B cell (primary cell): ENCODE data around the gene EPM2AIP1. TPM values are rescaled to one million over a fixed set of nuclear protein-coding genes. Genes with fewer than 3 reads are reported as not detected.

Experiments
- ATAC-seq: fragments of 200-7000 bp; cut with Tn5 transposase; one replicate; pipeline ENCODE4 v1.10.0; 2021; ENCODE audit warnings: low read depth, mild to moderate bottlenecking, moderate number of reproducible peaks, moderate library complexity
- CTCF ChIA-PET: fragments of 350-600 bp; sonication (Branson Sonifier 250); formaldehyde crosslinking; loops from one replicate; lab custom pipeline; 2021; ENCODE audit warnings: antibody characterized with exemption, inconsistent platforms; lab: Charles Lee
- POLR2A ChIA-PET: fragments of 350-600 bp; sonication (Branson Sonifier 250); formaldehyde crosslinking; loops from one replicate; lab custom pipeline; 2021; ENCODE audit warnings: antibody characterized with exemption; lab: Charles Lee
- DNase-seq: peaks from one replicate; pipeline ENCODE4 v3.0.0; 2013
- H2AFZ ChIP-seq: 2 replicates; pipeline ENCODE4 v1.6.1; 2012; ENCODE audit warnings: mild to moderate bottlenecking, low read depth, low read length; ENCODE audit not compliant: insufficient read depth, poor library complexity, severe bottlenecking
- H3K27ac ChIP-seq, 2 donors: 1 replicate in 1 of 2; 2 replicates in 1 of 2; pipeline ENCODE4 v1.5.1; 2012 to 2013; ENCODE audit warnings: low read length in 2 of 2, mild to moderate bottlenecking in 2 of 2, moderate library complexity in 1 of 2
- H3K27me3 ChIP-seq, 4 experiments: fragments of 200-600 bp in 1 of 4; sonication (generic) in 1 of 4; replicated peaks in 1 of 4; 1 replicate in 2 of 4; 2 replicates in 2 of 4; pipeline versions ENCODE4 v1.6.1 to v1.7.0; 2013 to 2016; ENCODE audit warnings: low read length in 3 of 4, mild to moderate bottlenecking in 2 of 4, mixed read lengths in 1 of 4, moderate library complexity in 1 of 4; ENCODE audit not compliant: insufficient read depth in 4 of 4, control insufficient read depth in 3 of 4; ENCODE audit errors: control extremely low read depth in 1 of 4
- H3K36me3 ChIP-seq, 2 experiments: replicated peaks in 1 of 2; 1 replicate in 1 of 2; 2 replicates in 1 of 2; pipeline versions ENCODE4 v1.6.1 to v1.7.1; 2013; ENCODE audit warnings: low read length in 1 of 2; ENCODE audit not compliant: insufficient read depth in 2 of 2, control insufficient read depth in 1 of 2; ENCODE audit errors: control extremely low read depth in 1 of 2, extremely low read depth in 1 of 2
- H3K4me1 ChIP-seq, 2 donors: fragments of 200-600 bp in 1 of 2; sonication (generic) in 1 of 2; 1 replicate in 1 of 2; 2 replicates in 1 of 2; pipeline versions ENCODE4 v1.5.1 to v1.6.1; 2013 to 2017; ENCODE audit warnings: low read length in 2 of 2; ENCODE audit not compliant: control insufficient read depth in 2 of 2, insufficient read depth in 2 of 2
- H3K4me2 ChIP-seq: replicated peaks from 2 replicates; pipeline ENCODE3; 2012; ENCODE audit warnings: mild to moderate bottlenecking, low read depth, low read length; ENCODE audit not compliant: poor library complexity, severe bottlenecking
- H3K4me3 ChIP-seq, 5 experiments: fragments of 200-600 bp in 1 of 5; sonication (generic) in 1 of 5; 1 replicate in 3 of 5; 2 replicates in 2 of 5; pipeline versions ENCODE4 v1.5.1 to v1.7.0; 2011 to 2016; ENCODE audit warnings: low read length in 4 of 5, mild to moderate bottlenecking in 4 of 5, low read depth in 2 of 5, control low read depth in 1 of 5, moderate library complexity in 1 of 5; ENCODE audit not compliant: insufficient read depth in 1 of 5; ENCODE audit errors: control extremely low read depth in 1 of 5, extremely low read depth in 1 of 5
- H3K79me2 ChIP-seq: fragments of 200-600 bp; sonication (generic); one replicate; pipeline ENCODE4 v1.6.0; 2016; ENCODE audit warnings: low read length; ENCODE audit not compliant: control insufficient read depth, insufficient read depth
- H3K9ac ChIP-seq: fragments of 200-600 bp; sonication (generic); 2 replicates; pipeline ENCODE4 v1.6.1; 2017; ENCODE audit warnings: mild to moderate bottlenecking, low read length, moderate library complexity
- H3K9me3 ChIP-seq, 3 donors: one replicate each; pipeline versions ENCODE4 v1.6.1 to v1.7.1; 2013; ENCODE audit warnings: low read length in 2 of 3; ENCODE audit not compliant: control insufficient read depth in 2 of 3, insufficient read depth in 1 of 3; ENCODE audit errors: control extremely low read depth in 1 of 3
- H4K20me1 ChIP-seq: 2 replicates; pipeline ENCODE4 v1.6.0; 2012; ENCODE audit warnings: mild to moderate bottlenecking, low read length; ENCODE audit not compliant: insufficient read depth, control insufficient read depth, poor library complexity, severe bottlenecking
- H3K27ac Mint-ChIP-seq: one replicate; pipeline ENCODE4 v1.8.0; 2021; ENCODE audit warnings: mixed read lengths
- H3K27me3 Mint-ChIP-seq: one replicate; pipeline ENCODE4 v1.8.0; 2021; ENCODE audit warnings: mixed read lengths
- H3K4me1 Mint-ChIP-seq: one replicate; pipeline ENCODE4 v1.8.0; 2021; ENCODE audit warnings: mixed read lengths
- H3K4me3 Mint-ChIP-seq: one replicate; pipeline ENCODE4 v1.8.0; 2021; ENCODE audit warnings: mixed read lengths
- H3K9me3 Mint-ChIP-seq: one replicate; pipeline ENCODE4 v1.8.0; 2022; ENCODE audit warnings: mixed read lengths; ENCODE audit not compliant: insufficient read depth
- EZH2 ChIP-seq: IDR thresholded peaks from 2 replicates; pipeline ENCODE4 v1.6.1; 2012; ENCODE audit warnings: borderline replicate concordance, low read depth, mild to moderate bottlenecking, moderate library complexity, low read length; ENCODE audit not compliant: insufficient read depth, poor library complexity, severe bottlenecking
- WGBS: methylation state at CpG from one replicate; pipeline ENCODE4 v1.1.5; 2013; ENCODE audit warnings: missing lambda C conversion rate; ENCODE audit not compliant: insufficient coverage; 5-methylcytosine and 5-hydroxymethylcytosine counted together
- intact Hi-C: fragments of 100-400 bp; cut with micrococcal nuclease; formaldehyde crosslinking; loops from one replicate; pipeline ENCODE4 v1.10.0; 2022
- polyA plus RNA-seq: library from polyadenylated mRNA; depleted of rRNA; stranded (reverse); fragments of >200 nt; gene quantifications from 2 replicates; pipeline ENCODE4 v1.2.3, GENCODE V29; 2012
- total RNA-seq, 2 donors: library from RNA; stranded (reverse); fragments of 120-200 nt in 1 of 2; gene quantifications; 1 replicate in 1 of 2; 2 replicates in 1 of 2; pipeline versions ENCODE4 v1.2.3 to v1.2.4, GENCODE V29; 2013 to 2022
- TF ChIP-seq, protein P1 (sequence below): fragments of 200-600 bp; IDR thresholded peaks from one replicate; pipeline ENCODE4 v1.8.0; 2022; ENCODE audit warnings: antibody characterized with exemption, mild to moderate bottlenecking

Gene EPM2AIP1
- total and polyA plus RNA-seq, 2 donors (not counting 1 experiment from before 2014, with no cell fraction given), result 13.5 to 42.4 TPM

DNA sequence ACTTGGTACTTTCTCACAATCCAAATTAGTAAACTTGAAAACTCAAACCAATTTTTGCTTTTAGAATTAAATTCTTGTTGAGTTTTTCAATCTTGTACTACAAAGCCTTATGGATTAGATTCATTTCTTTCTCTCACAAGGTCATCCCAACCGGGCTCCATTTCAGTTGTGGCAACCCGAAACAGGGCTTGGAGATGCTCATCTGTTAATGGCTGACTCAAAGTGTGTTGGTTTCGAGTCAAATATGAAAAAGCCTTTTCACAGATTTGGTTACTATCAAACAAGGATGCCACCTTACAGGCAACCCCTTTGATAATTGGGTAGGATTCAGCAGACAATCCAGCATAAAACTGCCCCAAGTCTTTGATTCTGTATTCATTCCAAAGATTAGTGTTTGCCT is 1.8 kb downstream of the EPM2AIP1 start:
- H3K4me1 Mint-ChIP-seq, result peaks cover 44% of the 10 kb centered on the region
- H3K4me2 ChIP-seq, result peak overlapping the region; percentile 89
- H2AFZ ChIP-seq, result no peak overlapping the region
- ATAC-seq (no peak), DNase-seq (no peak)
- H3K27me3 ChIP-seq, result no peaks in the 10 kb centered on the region
- H3K27me3 Mint-ChIP-seq, result no peaks in the 10 kb centered on the region
- H3K4me3 ChIP-seq, result peak overlapping the region in 2 of 5 experiments; percentile 17 to 77
- H3K79me2 ChIP-seq, result peaks cover 55% of the 10 kb centered on the region
- peak overlapping the region; percentile 97 to 98 for H3K27ac ChIP-seq
- no peaks in the 10 kb centered on the region for H3K9me3 ChIP-seq
- no peak overlapping the region for H3K27ac Mint-ChIP-seq
- peaks cover 49 to 56% of the 10 kb centered on the region in 2 donors for H3K4me1 ChIP-seq
- intact Hi-C loops, result loop anchor here (5.0 kb wide), 1 partner anchor 34 kb away; no protein-coding TSS in a partner anchor
- H4K20me1 ChIP-seq, result no peaks in the 10 kb centered on the region
- WGBS, result no CpG with 5 or more reads among the region's 3 CpGs
- ChIA-PET POLR2A (interaction anchor here (0.5 kb wide), 1 partner anchor 84 kb away, joined by 3 read pairs; no protein-coding TSS in a partner anchor), CTCF (interaction anchor here (1.2 to 3.8 kb wide), 3 partner anchors 33 to 122 kb away, joined by 3 to 25 read pairs (median 5); no protein-coding TSS in a partner anchor)
- TF ChIP-seq, protein P1, sequence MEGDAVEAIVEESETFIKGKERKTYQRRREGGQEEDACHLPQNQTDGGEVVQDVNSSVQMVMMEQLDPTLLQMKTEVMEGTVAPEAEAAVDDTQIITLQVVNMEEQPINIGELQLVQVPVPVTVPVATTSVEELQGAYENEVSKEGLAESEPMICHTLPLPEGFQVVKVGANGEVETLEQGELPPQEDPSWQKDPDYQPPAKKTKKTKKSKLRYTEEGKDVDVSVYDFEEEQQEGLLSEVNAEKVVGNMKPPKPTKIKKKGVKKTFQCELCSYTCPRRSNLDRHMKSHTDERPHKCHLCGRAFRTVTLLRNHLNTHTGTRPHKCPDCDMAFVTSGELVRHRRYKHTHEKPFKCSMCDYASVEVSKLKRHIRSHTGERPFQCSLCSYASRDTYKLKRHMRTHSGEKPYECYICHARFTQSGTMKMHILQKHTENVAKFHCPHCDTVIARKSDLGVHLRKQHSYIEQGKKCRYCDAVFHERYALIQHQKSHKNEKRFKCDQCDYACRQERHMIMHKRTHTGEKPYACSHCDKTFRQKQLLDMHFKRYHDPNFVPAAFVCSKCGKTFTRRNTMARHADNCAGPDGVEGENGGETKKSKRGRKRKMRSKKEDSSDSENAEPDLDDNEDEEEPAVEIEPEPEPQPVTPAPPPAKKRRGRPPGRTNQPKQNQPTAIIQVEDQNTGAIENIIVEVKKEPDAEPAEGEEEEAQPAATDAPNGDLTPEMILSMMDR, result no peak
- no peak for TF ChIP-seq EZH2
- no peak overlapping the region for H3K9ac ChIP-seq
- H3K36me3 ChIP-seq, result peaks cover 0 to 21% of the 10 kb centered on the region in 2 experiments
- H3K4me3 Mint-ChIP-seq, result no peak overlapping the region
- H3K9me3 Mint-ChIP-seq, result no peaks in the 10 kb centered on the region

DNA sequence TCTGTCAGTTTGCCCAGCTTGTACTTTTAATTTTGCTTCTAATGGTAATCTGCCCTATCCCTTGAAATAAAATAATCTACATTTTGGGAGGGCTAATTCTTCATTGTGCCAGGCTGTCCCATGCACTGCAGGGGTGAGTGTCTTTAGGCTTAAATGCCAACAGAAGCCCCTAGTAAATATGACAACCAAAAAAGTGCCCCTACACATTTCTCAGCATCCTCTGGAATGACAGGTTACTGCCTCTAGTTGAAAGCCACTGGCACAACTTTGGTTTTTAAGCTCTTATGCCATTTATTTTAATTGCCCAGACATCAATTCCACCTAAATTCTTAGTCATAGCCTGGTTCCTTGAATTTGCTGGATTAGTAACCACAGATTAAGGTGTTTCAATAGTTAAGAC is 3.4 kb downstream of the EPM2AIP1 start:
- Histone ChIP-seq H3K27ac (peak overlapping the region; percentile 14 to 76), H3K36me3 (peaks cover 10 to 30% of the 10 kb centered on the region in 2 experiments), H2AFZ (no peak overlapping the region), H3K4me3 (peak overlapping the region in 4 of 5 experiments; percentile 11 to 39 (median 24)), H3K9me3 (no peaks in the 10 kb centered on the region), H3K4me1 (peaks cover 48 to 56% of the 10 kb centered on the region in 2 donors), H3K4me2 (peak overlapping the region; percentile 89), H3K79me2 (peaks cover 45% of the 10 kb centered on the region), H4K20me1 (no peaks in the 10 kb centered on the region), H3K27me3 (no peaks in the 10 kb centered on the region), H3K9ac (peak overlapping the region; percentile 37)
- Mint-ChIP-seq H3K27ac (no peak overlapping the region), H3K9me3 (no peaks in the 10 kb centered on the region), H3K4me1 (peaks cover 44% of the 10 kb centered on the region), H3K4me3 (peak overlapping the region; percentile 57), H3K27me3 (no peaks in the 10 kb centered on the region)
- POLR2A ChIA-PET, result interaction anchor here (0.9 kb wide), 1 partner anchor 20 kb away, joined by 5 read pairs; no protein-coding TSS in a partner anchor
- no peak for DNase-seq
- CTCF ChIA-PET, result interaction anchor here (0.7 to 2.2 kb wide), 4 partner anchors 20 to 163 kb away, joined by 4 to 15 read pairs (median 5); no protein-coding TSS in a partner anchor
- intact Hi-C loops, result no loop called here
- no peak for ATAC-seq
- TF ChIP-seq, protein P1, result no peak
- no peak for TF ChIP-seq EZH2
